WTC11 (cell line): Measurements from ENCODE around the gene ITPKC.

Source experiments
- ATF3 ChIP-seq: sonication (generic); formaldehyde crosslinking; conservative IDR thresholded peaks from 2 replicates; pipeline ENCODE4 v1.8.1; 2022; ENCODE audit warnings: mild to moderate bottlenecking, missing genetic modification reagents
- CTCF ChIP-seq: fragments of 200-600 bp; IDR thresholded peaks from 2 replicates; pipeline ENCODE4 v1.8.0; 2022; ENCODE audit warnings: antibody characterized with exemption

GRCh38 chr19:40668991-40669614 is 47.8 kb upstream of the ITPKC start:
- TF ChIP-seq CTCF (no peak), ATF3 (CRISPR knock-in tag) (no peak)
